HL-60 (cell line): ENCODE data around the gene MVD.

Experiments used
- GABPA ChIP-seq: IDR thresholded peaks from 2 replicates; pipeline ENCODE4 v1.6.1; 2012; ENCODE audit warnings: low read depth
- POLR2AphosphoS5 ChIP-seq: IDR thresholded peaks from 2 replicates; pipeline ENCODE4 v1.6.1; 2012; ENCODE audit warnings: low read depth
- REST ChIP-seq: IDR thresholded peaks from 2 replicates; pipeline ENCODE4 v1.6.1; 2012; ENCODE audit warnings: low read depth; ENCODE audit not compliant: insufficient replicate concordance
- SPI1 ChIP-seq: IDR thresholded peaks from 2 replicates; pipeline ENCODE4 v1.6.1; 2012; ENCODE audit warnings: low read depth, mild to moderate bottlenecking, borderline replicate concordance
- TF ChIP-seq, protein P1 (sequence below): IDR thresholded peaks from one replicate; pipeline ENCODE4 v1.5.1; 2011; ENCODE audit warnings: low read length, control low read depth, inconsistent platforms; ENCODE audit not compliant: insufficient read depth

DNA sequence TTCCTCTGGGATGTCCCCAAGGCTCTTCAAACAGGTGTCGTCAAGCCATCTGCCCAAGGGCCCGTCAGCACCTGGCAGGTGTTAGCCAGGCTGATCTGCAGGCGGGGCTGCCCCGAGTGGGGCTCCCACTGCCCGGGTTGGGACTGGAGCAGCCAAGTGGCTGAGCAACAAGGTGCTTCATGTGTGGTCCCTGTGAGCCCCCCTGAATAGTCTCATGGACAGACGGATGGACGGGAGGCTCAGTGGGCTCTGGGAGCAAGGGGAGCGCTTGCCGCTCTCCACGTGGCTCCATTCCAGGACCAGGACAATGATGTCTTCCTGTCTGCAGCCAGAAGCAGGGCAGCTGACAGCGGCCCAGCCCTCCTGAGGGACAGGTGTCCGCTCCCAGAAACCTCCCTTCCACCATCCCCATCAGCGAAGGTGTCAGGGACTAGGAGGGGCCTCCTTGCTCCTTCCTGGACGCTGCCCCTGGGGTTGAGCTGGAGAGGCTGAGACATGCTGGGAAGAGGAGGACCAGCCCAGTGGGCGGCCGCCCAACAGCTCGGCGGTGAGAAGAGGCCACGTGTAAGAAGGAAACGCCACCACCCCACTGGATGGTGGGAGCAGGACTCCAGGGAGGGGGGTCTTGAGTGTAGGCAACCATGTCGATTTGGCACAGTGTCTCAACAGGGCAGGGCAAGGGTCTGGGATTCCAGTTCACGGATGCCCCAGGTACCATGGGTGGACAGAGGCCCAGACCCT, 13.8 kb upstream of the MVD start:
- TF ChIP-seq, protein P1, sequence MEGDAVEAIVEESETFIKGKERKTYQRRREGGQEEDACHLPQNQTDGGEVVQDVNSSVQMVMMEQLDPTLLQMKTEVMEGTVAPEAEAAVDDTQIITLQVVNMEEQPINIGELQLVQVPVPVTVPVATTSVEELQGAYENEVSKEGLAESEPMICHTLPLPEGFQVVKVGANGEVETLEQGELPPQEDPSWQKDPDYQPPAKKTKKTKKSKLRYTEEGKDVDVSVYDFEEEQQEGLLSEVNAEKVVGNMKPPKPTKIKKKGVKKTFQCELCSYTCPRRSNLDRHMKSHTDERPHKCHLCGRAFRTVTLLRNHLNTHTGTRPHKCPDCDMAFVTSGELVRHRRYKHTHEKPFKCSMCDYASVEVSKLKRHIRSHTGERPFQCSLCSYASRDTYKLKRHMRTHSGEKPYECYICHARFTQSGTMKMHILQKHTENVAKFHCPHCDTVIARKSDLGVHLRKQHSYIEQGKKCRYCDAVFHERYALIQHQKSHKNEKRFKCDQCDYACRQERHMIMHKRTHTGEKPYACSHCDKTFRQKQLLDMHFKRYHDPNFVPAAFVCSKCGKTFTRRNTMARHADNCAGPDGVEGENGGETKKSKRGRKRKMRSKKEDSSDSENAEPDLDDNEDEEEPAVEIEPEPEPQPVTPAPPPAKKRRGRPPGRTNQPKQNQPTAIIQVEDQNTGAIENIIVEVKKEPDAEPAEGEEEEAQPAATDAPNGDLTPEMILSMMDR: no peak
- TF ChIP-seq POLR2AphosphoS5: no peak
- TF ChIP-seq REST: no peak
- TF ChIP-seq GABPA: no peak
- no peak for TF ChIP-seq SPI1
